SK-MEL-5 (cell line): ENCODE results near the gene TMEM185A. TPM values are rescaled to one million over a fixed set of nuclear protein-coding genes. Genes with fewer than 3 reads are reported as not detected.
"Not testable (repeated sequence)": the region's sequence is repeated elsewhere in the genome, so short reads cannot be mapped to it uniquely, and the experiment has no call there.

Source experiments
- DNase-seq: peaks from one replicate; pipeline ENCODE4 v3.0.0-alpha.2; 2016; ENCODE audit warnings: low read depth, low spot score
- in situ Hi-C: cut with HindIII; loops from 2 replicates; pipeline ENCODE4 v1.10.0; 2016; ENCODE audit warnings: low sequenced_read_pairs, high pct_unique_total_duplicates, low pct_unique_long_range_greater_than_20kb
- total RNA-seq: library from RNA; depleted of rRNA; stranded (reverse); fragments of >200 nt; shearing (Covaris generic); gene quantifications from 2 replicates; pipeline ENCODE4 v1.2.3, GENCODE V29; 2014; rRNA removed

TMEM185A gene
- total RNA-seq, 1 experiment from 2014 or later = 18.0 TPM

DNA sequence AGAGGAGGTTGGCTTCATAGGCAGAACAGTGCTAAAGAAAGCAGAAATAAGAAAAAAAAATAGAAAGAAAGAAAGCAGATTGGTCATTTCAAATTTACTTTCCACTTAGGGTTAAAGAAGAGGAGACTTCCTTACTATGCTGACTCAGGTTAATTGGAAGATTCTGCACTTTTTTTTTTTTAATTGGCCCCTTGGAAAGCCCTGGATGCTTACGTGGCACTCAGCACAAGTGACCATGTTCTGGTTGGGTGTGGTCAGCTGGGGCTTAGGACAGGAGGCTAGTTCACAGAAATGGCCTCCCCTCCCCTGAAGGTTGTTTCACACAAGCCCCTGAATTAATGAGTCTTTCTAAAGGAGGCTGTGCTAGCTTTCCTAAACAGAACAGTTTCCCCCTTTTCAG is 58.8 kb downstream of the TMEM185A start:
- DNase-seq = no peak
- in situ Hi-C loops = no loop called here

DNA sequence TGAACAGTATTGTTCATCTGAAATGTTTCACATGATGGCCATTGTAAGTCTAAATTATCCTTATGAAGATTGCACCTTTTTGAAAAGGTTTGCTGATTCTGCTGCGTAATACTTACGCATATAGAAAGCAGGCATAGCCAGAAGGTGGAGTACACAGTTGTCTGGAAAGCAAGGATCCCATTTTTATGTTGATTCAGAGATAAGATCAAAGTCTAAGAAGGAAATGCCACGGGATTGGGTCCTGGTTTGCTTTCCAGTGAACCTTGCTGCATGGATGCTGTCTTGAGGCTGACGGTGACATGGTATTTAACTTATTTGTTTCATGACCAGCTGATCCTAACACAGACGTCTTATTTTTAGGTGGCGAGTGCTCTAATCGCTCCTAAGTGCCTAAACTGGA is 59.8 kb downstream of the TMEM185A start:
- in situ Hi-C loops = no loop called here
- no peak for DNase-seq

- in situ Hi-C loops = no loop called here
- peak; percentile 71 for DNase-seq
These were observed 60.9 kb downstream of the TMEM185A start for GRCh38 chrX:149570668-149571067.

- DNase-seq = no peak
- in situ Hi-C loops = no loop called here
These were observed 61.8 kb downstream of the TMEM185A start for GRCh38 chrX:149569770-149570169.

DNA sequence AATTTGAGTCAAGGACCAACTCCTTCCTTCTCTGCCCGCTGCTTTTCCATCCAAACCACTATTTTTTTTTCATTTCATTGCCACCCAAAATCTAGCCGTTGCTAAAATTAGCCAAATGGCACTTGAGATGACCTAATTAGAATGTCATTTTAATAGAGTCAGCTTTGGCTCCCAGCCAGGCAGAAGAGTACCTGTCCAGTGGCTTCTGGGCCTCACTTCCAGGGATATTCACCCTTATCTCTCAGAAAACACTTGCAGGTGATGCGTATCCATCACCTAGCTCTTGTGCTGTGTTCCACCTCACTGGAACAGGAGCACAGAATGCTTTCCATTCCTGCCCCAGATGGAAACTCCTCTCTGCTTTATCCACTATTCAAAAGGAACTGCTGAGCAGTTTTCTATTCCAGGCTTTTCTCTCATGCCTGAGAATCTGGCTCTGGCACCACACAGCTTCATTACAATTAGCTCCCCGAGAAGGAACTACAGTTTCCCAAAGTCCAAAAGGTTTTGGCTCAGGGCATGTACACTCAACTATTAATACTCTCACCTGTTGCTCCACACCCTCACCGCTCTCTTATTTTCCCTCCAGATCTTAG is 62.8 kb downstream of the TMEM185A start:
- in situ Hi-C loops = no loop called here
- no peak for DNase-seq

DNA sequence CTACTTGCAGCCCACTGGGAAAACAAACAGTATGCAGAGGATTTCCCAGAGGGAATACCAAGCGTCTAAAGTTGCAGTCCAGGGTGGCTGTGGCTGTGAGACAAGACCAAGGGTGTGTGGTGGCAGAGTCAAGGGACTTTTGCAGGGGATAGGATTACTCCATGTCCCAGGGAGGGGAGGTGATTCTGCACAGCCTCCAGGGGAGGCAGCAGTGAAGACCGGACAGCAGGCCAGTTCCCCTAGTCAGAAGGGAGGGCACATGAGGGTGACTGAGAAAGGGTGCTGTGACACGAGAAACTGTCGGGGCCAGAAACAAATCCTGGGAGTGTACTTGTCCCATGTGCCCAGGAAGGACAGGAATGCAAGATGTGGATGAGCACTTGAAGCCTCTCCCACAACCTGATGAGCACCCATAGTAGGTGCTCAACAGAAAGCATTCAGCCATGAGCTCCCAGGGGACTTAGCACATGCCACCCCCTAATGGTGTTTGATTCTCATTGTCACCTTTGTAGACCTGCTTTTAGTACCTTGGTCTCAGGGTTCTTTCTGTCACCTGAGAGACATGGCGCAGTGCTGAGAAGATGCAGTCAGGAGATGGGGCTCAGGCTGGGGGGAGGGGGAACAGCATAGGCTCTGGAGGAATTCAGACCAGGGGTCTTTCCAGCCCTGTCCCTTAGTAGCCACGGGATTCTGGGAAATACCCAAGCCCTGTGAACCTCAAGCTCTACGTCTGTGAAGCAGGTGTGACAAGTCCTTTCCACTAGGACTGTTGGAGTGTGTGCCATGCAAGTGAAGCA is 63.8 kb downstream of the TMEM185A start:
- DNase-seq = no peak
- in situ Hi-C loops = no loop called here

- DNase-seq = no peak
- in situ Hi-C loops = no loop called here
These were observed 68.2 kb downstream of the TMEM185A start for GRCh38 chrX:149563359-149563758.

DNA sequence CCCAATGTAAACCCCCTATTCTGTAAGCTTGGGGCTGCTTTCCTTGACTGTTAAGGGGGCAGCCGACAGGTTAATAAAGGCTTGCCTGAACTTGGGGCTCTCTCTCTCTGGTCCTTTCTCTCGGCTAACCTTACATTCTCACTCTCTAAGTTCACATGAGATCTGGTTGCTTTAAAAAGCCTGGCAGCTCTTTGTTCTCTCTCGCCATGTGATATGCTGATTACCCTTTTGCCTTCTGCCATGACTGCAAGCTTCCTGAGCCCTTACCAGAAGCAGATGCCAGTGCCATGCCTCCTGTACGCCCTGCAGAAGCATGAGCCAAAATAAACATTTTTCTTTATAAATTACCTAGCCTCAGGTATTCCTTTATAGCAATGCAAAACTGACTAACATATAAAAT is 76.3 kb downstream of the TMEM185A start:
- DNase-seq, in situ Hi-C loops: not testable (repeated sequence)

- DNase-seq, in situ Hi-C loops: not testable (repeated sequence)
These were observed 79.7 kb downstream of the TMEM185A start for GRCh38 chrX:149551939-149552248.

GRCh38 chrX:149551245-149551938 is 80.2 kb downstream of the TMEM185A start:
- DNase-seq, in situ Hi-C loops: not testable (repeated sequence)

DNA sequence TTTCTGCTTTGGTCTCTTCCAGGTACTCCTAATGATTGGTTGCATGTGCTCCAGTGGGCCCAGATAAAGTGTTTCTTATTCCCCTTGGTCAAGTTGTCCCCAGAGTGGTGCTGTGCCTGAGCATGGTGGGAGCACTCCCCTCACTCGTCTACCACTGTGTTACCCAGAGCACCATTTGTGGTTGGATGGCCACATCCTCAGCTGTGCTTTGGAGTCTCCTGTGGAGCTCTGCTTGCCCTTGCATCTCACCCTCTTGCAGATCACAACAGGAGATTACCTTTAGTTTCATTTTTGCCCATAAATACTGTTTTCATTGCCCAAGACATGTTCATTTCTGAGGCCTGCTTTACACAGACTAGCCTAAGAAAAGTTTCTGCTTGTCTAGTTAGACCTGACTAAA is 81.1 kb downstream of the TMEM185A start:
- DNase-seq, in situ Hi-C loops: not testable (repeated sequence)

- DNase-seq, in situ Hi-C loops: not testable (repeated sequence)
These were observed 81.9 kb downstream of the TMEM185A start, which contains the start of gene HSFX3 for GRCh38 chrX:149549701-149550100. TSS of gene HSFX3 (minus strand) at chrX:149549924. CDS start at chrX:149549852, 72 bp downstream.

- DNase-seq, in situ Hi-C loops: not testable (repeated sequence)
These were observed 83.8 kb downstream of the TMEM185A start for GRCh38 chrX:149547782-149548181.

DNA sequence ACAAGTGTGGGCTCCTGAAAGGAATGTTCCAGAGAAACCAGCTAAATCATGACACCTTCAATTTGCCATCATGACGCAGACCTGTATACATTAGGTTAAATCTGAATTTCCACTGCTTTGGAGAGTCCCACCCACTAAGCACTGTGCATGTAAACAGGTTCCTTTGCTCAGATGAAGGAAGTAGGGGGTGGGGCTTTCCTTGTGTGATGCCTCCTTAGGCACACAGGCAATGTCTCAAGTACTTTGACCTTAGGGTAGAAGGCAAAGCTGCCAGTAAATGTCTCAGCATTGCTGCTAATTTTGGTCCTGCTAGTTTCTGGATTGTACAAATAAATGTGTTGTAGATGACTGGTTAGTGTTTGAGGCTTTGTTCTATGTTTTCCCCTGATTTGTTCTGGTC is 84.6 kb downstream of the TMEM185A start:
- in situ Hi-C loops, DNase-seq: not testable (repeated sequence)

Other genes starting within 250 kb of the TMEM185A start
- gene IDS, start 126.5 kb downstream of the TMEM185A start, total RNA-seq = 31.6 and 36.8 TPM in 2 replicates
- 19.4 and 20.9 TPM in 2 replicates for gene EOLA1, start 90.8 kb downstream of the TMEM185A start, total RNA-seq
- gene HSFX3, start 81.9 kb downstream of the TMEM185A start, total RNA-seq = not detected in 2 replicates
- 0.27 TPM in 1 of 2 replicates, not detected in the other for gene MAGEA9B, start 44.3 kb downstream of the TMEM185A start, total RNA-seq
- not detected in 2 replicates for gene HSFX2, start 36.5 kb downstream of the TMEM185A start, total RNA-seq
- gene MAGEA11, start 80.3 kb upstream of the TMEM185A start, total RNA-seq = 0.24 and 0.43 TPM in 2 replicates
- gene HSFX1, start 142.3 kb upstream of the TMEM185A start, total RNA-seq = 0.74 and 0.85 TPM in 2 replicates
- not detected in 2 replicates for gene MAGEA9, start 150.1 kb upstream of the TMEM185A start, total RNA-seq
- 0.13 TPM in 1 of 2 replicates, not detected in the other for gene MAGEA8, start 249.4 kb upstream of the TMEM185A start, total RNA-seq